ENCODE results near the gene ELMO3. TPM values are rescaled to one million over a fixed set of nuclear protein-coding genes. Genes with fewer than 3 reads are reported as not detected.

The ELMO3 gene
- total and polyA plus RNA-seq, 7 donors = 0.26 to 0.82 (median 0.53) TPM

Other genes starting within 250 kb of the ELMO3 start
- gene CES3, start 237.9 kb upstream of the ELMO3 start, total RNA-seq = 10 to 100 TPM in 3 of 4 donors, 1 to 10 TPM in 1; 9.7 to 15.2 (median 13.5) TPM
- gene CES3, start 237.9 kb upstream of the ELMO3 start, polyA plus RNA-seq = 1 to 10 TPM in 2 of 3 donors, under 1 TPM in 1; 0.48 to 8.7 (median 8.5) TPM
- gene CES4A, start 210.5 kb upstream of the ELMO3 start, total RNA-seq = 10 to 100 TPM in 2 of 4 donors, 1 to 10 TPM in 2; 6.0 to 41.3 (median 10.4) TPM
- gene CES4A, start 210.5 kb upstream of the ELMO3 start, polyA plus RNA-seq = 1 to 10 TPM; 4.2 to 5.5 (median 4.4) TPM
- gene CBFB, start 170.0 kb upstream of the ELMO3 start, total RNA-seq = 10 to 100 TPM; 32.2 to 66.1 (median 56.7) TPM
- gene CBFB, start 170.0 kb upstream of the ELMO3 start, polyA plus RNA-seq = 10 to 100 TPM; 24.3 to 56.3 (median 51.4) TPM
- 10 to 100 TPM; 12.2 to 19.5 (median 15.5) TPM for gene PHAF1, start 89.2 kb upstream of the ELMO3 start, total RNA-seq
- 10 to 100 TPM; 12.3 to 60.4 (median 12.4) TPM for gene PHAF1, start 89.2 kb upstream of the ELMO3 start, polyA plus RNA-seq
- 1 to 10 TPM in 3 of 4 donors, under 1 TPM in 1; 0.69 to 4.1 (median 2.3) TPM for gene B3GNT9, start 48.1 kb upstream of the ELMO3 start, total RNA-seq
- gene B3GNT9, start 48.1 kb upstream of the ELMO3 start, polyA plus RNA-seq = 1 to 10 TPM in 1 of 3 donors, under 1 TPM in 2; 0.75 to 1.8 (median 0.86) TPM
- gene TRADD, start 39.2 kb upstream of the ELMO3 start, total RNA-seq = 1 to 10 TPM; 3.9 to 6.7 (median 5.9) TPM
- gene TRADD, start 39.2 kb upstream of the ELMO3 start, polyA plus RNA-seq = 10 to 100 TPM in 2 of 3 donors, 1 to 10 TPM in 1; 7.4 to 14.2 (median 10.7) TPM
- 1 to 10 TPM; 4.5 to 8.6 (median 5.9) TPM for gene FBXL8, start 39.2 kb upstream of the ELMO3 start, total RNA-seq
- 1 to 10 TPM; 5.1 to 8.0 (median 5.9) TPM for gene FBXL8, start 39.2 kb upstream of the ELMO3 start, polyA plus RNA-seq
- gene HSF4, start 34.4 kb upstream of the ELMO3 start, total RNA-seq = 10 to 100 TPM; 44.3 to 97.3 (median 57.6) TPM
- gene HSF4, start 34.4 kb upstream of the ELMO3 start, polyA plus RNA-seq = 10 to 100 TPM; 15.1 to 47.8 (median 47.4) TPM
- gene NOL3, start 28.6 kb upstream of the ELMO3 start, total RNA-seq = 100 to 1,000 TPM in 2 of 4 donors, 10 to 100 TPM in 2; 53.6 to 114 (median 88.0) TPM
- gene NOL3, start 28.6 kb upstream of the ELMO3 start, polyA plus RNA-seq = 100 to 1,000 TPM in 1 of 3 donors, 10 to 100 TPM in 2; 90.6 to 133 (median 93.9) TPM
- gene MATCAP1, start 15.2 kb upstream of the ELMO3 start, total RNA-seq = 1 to 10 TPM; 5.9 to 8.0 (median 6.6) TPM
- gene MATCAP1, start 15.2 kb upstream of the ELMO3 start, polyA plus RNA-seq = 1 to 10 TPM; 4.2 to 9.7 (median 4.5) TPM
- 1 to 10 TPM in 3 of 4 donors, under 1 TPM in 1; 0.91 to 1.9 (median 1.2) TPM for gene EXOC3L1, start 9.0 kb upstream of the ELMO3 start, total RNA-seq
- gene EXOC3L1, start 9.0 kb upstream of the ELMO3 start, polyA plus RNA-seq = 1 to 10 TPM in 1 of 3 donors, under 1 TPM in 2; 0.84 to 3.4 (median 0.97) TPM
- gene E2F4, start 7.0 kb upstream of the ELMO3 start, total RNA-seq = 10 to 100 TPM; 22.6 to 56.2 (median 45.9) TPM
- gene E2F4, start 7.0 kb upstream of the ELMO3 start, polyA plus RNA-seq = 100 to 1,000 TPM in 1 of 3 donors, 10 to 100 TPM in 2; 45.0 to 106 (median 67.3) TPM
- gene TMEM208, start 28.0 kb downstream of the ELMO3 start, total RNA-seq = 10 to 100 TPM; 10.1 to 32.7 (median 20.5) TPM
- gene TMEM208, start 28.0 kb downstream of the ELMO3 start, polyA plus RNA-seq = 100 to 1,000 TPM in 1 of 3 donors, 10 to 100 TPM in 2; 64.3 to 111 (median 91.9) TPM
- gene FHOD1, start 48.4 kb downstream of the ELMO3 start, total RNA-seq = 100 to 1,000 TPM in 3 of 4 donors, 10 to 100 TPM in 1; 61.5 to 154 (median 124) TPM
- gene FHOD1, start 48.4 kb downstream of the ELMO3 start, polyA plus RNA-seq = 10 to 100 TPM; 16.9 to 48.7 (median 27.2) TPM
- gene SLC9A5, start 49.8 kb downstream of the ELMO3 start, total RNA-seq = 1 to 10 TPM in 3 of 4 donors, under 1 TPM in 1; 0.59 to 1.7 (median 1.4) TPM
- 1 to 10 TPM in 1 of 3 donors, under 1 TPM in 2; 0.52 to 1.1 (median 0.91) TPM for gene SLC9A5, start 49.8 kb downstream of the ELMO3 start, polyA plus RNA-seq
- gene PLEKHG4, start 80.4 kb downstream of the ELMO3 start, total RNA-seq = 1 to 10 TPM in 2 of 4 donors, under 1 TPM in 2; 0.28 to 1.9 (median 1.3) TPM
- gene PLEKHG4, start 80.4 kb downstream of the ELMO3 start, polyA plus RNA-seq = under 1 TPM; 0.60 to 1.00 (median 0.98) TPM
- gene KCTD19, start 127.6 kb downstream of the ELMO3 start, total RNA-seq = not detected
- under 1 TPM in 1 of 3 donors, not detected in 2; 0.03 TPM for gene KCTD19, start 127.6 kb downstream of the ELMO3 start, polyA plus RNA-seq
- not detected for gene LRRC36, start 127.7 kb downstream of the ELMO3 start, total RNA-seq
- gene LRRC36, start 127.7 kb downstream of the ELMO3 start, polyA plus RNA-seq = under 1 TPM; 0.06 to 0.25 (median 0.11) TPM
- gene TPPP3, start 194.4 kb downstream of the ELMO3 start, total RNA-seq = 10 to 100 TPM; 14.8 to 36.4 (median 25.7) TPM
- gene TPPP3, start 194.4 kb downstream of the ELMO3 start, polyA plus RNA-seq = 10 to 100 TPM in 2 of 3 donors, 1 to 10 TPM in 1; 5.3 to 21.4 (median 17.0) TPM
- gene ZDHHC1, start 217.3 kb downstream of the ELMO3 start, total RNA-seq = 10 to 100 TPM in 1 of 4 donors, 1 to 10 TPM in 3; 5.8 to 11.0 (median 6.9) TPM
- 1 to 10 TPM; 1.7 to 5.0 (median 2.9) TPM for gene ZDHHC1, start 217.3 kb downstream of the ELMO3 start, polyA plus RNA-seq
- under 1 TPM; 0.16 to 0.71 (median 0.39) TPM for gene HSD11B2, start 232.0 kb downstream of the ELMO3 start, total RNA-seq
- under 1 TPM; 0.11 to 0.35 (median 0.17) TPM for gene HSD11B2, start 232.0 kb downstream of the ELMO3 start, polyA plus RNA-seq